IMR-90 (cell line): ENCODE measurements around the gene RIPOR3. TPM values are rescaled to one million over a fixed set of nuclear protein-coding genes. Genes with fewer than 3 reads are reported as not detected.
A peak's percentile ranks its signal among the peaks of the same experiment; 100 is the strongest.

ENCODE experiments used
- ATAC-seq: fragments of 200-7000 bp; cut with Tn5 transposase; 2 replicates; pipeline ENCODE4 v1.9.1; 2020; ENCODE audit warnings: low read depth, mild to moderate bottlenecking, moderate library complexity
- BruUV-seq: library from RNA; stranded (reverse); fragments of 400-500 nt; replicated peaks from 2 replicates; lab custom pipeline; 2021; lab: Mats Ljungman, UMichigan
- CTCF ChIA-PET: fragments of 300-600 bp; formaldehyde crosslinking; extraction: SDS; loops from one replicate; lab custom pipeline; 2021; ENCODE audit warnings: antibody characterized with exemption; lab: Yijun Ruan, JAX
- POLR2A ChIA-PET: fragments of 300-600 bp; sonication (Branson Sonifier 250); formaldehyde crosslinking; loops from one replicate; lab custom pipeline; 2022; ENCODE audit warnings: antibody characterized with exemption; ENCODE audit not compliant: unreplicated experiment; lab: Charles Lee
- DNase-seq: peaks from one replicate; pipeline ENCODE4 v3.0.0; 2013
- H2AFZ ChIP-seq: replicated peaks from 2 replicates; pipeline ENCODE3; 2013; ENCODE audit warnings: low read length, mild to moderate bottlenecking; ENCODE audit not compliant: poor library complexity
- H2AK5ac ChIP-seq: 2 replicates; pipeline ENCODE4 v1.6.1; 2013; ENCODE audit warnings: low read depth, low read length, inconsistent platforms
- H2AK9ac ChIP-seq: replicated peaks from 2 replicates; pipeline ENCODE3; 2013; ENCODE audit warnings: mild to moderate bottlenecking, low read depth, low read length, moderate library complexity; ENCODE audit not compliant: poor library complexity
- H2BK120ac ChIP-seq: 2 replicates; pipeline ENCODE4 v1.6.1; 2013; ENCODE audit warnings: low read depth, low read length, inconsistent platforms
- H2BK15ac ChIP-seq: 3 replicates; pipeline ENCODE4 v1.6.1; 2013; ENCODE audit warnings: low read depth, low read length, inconsistent platforms
- H2BK20ac ChIP-seq: 2 replicates; pipeline ENCODE4 v1.6.1; 2013; ENCODE audit warnings: low read depth, mild to moderate bottlenecking, inconsistent platforms, low read length, moderate library complexity
- H2BK5ac ChIP-seq: 2 replicates; pipeline ENCODE4 v1.6.1; 2013; ENCODE audit warnings: mild to moderate bottlenecking, low read depth, low read length, inconsistent platforms; ENCODE audit not compliant: poor library complexity, severe bottlenecking
- H3K14ac ChIP-seq: replicated peaks from 2 replicates; pipeline ENCODE4 v1.6.1; 2013; ENCODE audit warnings: low read depth, low read length, inconsistent platforms
- H3K18ac ChIP-seq: 2 replicates; pipeline ENCODE4 v1.6.1; 2013; ENCODE audit warnings: low read depth, low read length, control low read depth
- H3K23ac ChIP-seq: 2 replicates; pipeline ENCODE4 v1.6.1; 2013; ENCODE audit warnings: low read depth, low read length, inconsistent platforms
- H3K27ac ChIP-seq: 2 replicates; pipeline ENCODE4 v1.5.1; 2013; ENCODE audit warnings: mild to moderate bottlenecking, control low read depth, low read length; ENCODE audit not compliant: insufficient read depth
- H3K27me3 ChIP-seq: 2 replicates; pipeline ENCODE4 v1.6.1; 2013; ENCODE audit warnings: low read length; ENCODE audit not compliant: control insufficient read depth, insufficient read depth
- H3K36me3 ChIP-seq: 2 replicates; pipeline ENCODE4 v1.6.1; 2013; ENCODE audit warnings: low read length, mixed read lengths; ENCODE audit not compliant: control insufficient read depth, insufficient read depth
- H3K4ac ChIP-seq: 2 replicates; pipeline ENCODE4 v1.6.1; 2013; ENCODE audit warnings: low read depth, low read length, inconsistent platforms
- H3K4me1 ChIP-seq: 2 replicates; pipeline ENCODE4 v1.6.1; 2013; ENCODE audit warnings: low read length, mixed read lengths; ENCODE audit not compliant: control insufficient read depth, insufficient read depth
- H3K4me2 ChIP-seq: 2 replicates; pipeline ENCODE4 v1.6.1; 2013; ENCODE audit warnings: low read depth, mild to moderate bottlenecking, control low read depth, low read length, moderate library complexity
- H3K4me3 ChIP-seq: 2 replicates; pipeline ENCODE4 v1.5.1; 2013; ENCODE audit warnings: low read depth, mild to moderate bottlenecking, control low read depth, low read length, moderate library complexity; ENCODE audit not compliant: insufficient read depth
- H3K56ac ChIP-seq: 2 replicates; pipeline ENCODE4 v1.6.1; 2013; ENCODE audit warnings: low read length, inconsistent platforms; ENCODE audit not compliant: insufficient read depth; ENCODE audit errors: extremely low read depth
- H3K79me1 ChIP-seq, 2 experiments: 2 replicates each; pipeline ENCODE4 v1.6.1; 2013; ENCODE audit warnings: low read length in 2 of 2, inconsistent platforms in 1 of 2, low read depth in 1 of 2
- H3K9ac ChIP-seq: 2 replicates; pipeline ENCODE4 v1.6.1; 2013; ENCODE audit warnings: low read depth, low read length, control low read depth
- H3K9me1 ChIP-seq: 2 replicates; pipeline ENCODE4 v1.6.1; 2013; ENCODE audit warnings: low read length, inconsistent platforms; ENCODE audit not compliant: insufficient read depth
- H3K9me3 ChIP-seq: 2 replicates; pipeline ENCODE4 v1.6.1; 2013; ENCODE audit warnings: low read length; ENCODE audit not compliant: control insufficient read depth, insufficient read depth
- H4K20me1 ChIP-seq: 2 replicates; pipeline ENCODE4 v1.6.1; 2013; ENCODE audit warnings: low read length, inconsistent platforms; ENCODE audit not compliant: insufficient read depth
- H4K5ac ChIP-seq: 2 replicates; pipeline ENCODE4 v1.6.1; 2013; ENCODE audit warnings: mild to moderate bottlenecking, low read depth, low read length, control low read depth
- H4K8ac ChIP-seq, 2 experiments: 2 replicates each; pipeline ENCODE4 v1.6.1; 2013; ENCODE audit warnings: low read depth in 2 of 2, low read length in 2 of 2, control low read depth in 1 of 2, inconsistent platforms in 1 of 2
- H4K91ac ChIP-seq: 2 replicates; pipeline ENCODE4 v1.6.1; 2013; ENCODE audit warnings: low read depth, low read length, inconsistent platforms; ENCODE audit not compliant: insufficient read depth
- BHLHE40 ChIP-seq: fragments of 150-350 bp; IDR thresholded peaks from 2 replicates; pipeline ENCODE4 v1.6.1; 2016; ENCODE audit warnings: mild to moderate bottlenecking, low read depth, low read length
- CEBPB ChIP-seq: IDR thresholded peaks from 2 replicates; pipeline ENCODE4 v1.6.1; 2012; ENCODE audit warnings: low read depth, low read length, improper control_type of control experiment
- CTCF ChIP-seq: conservative IDR thresholded peaks from 2 replicates; pipeline ENCODE4 v1.5.1; 2012; ENCODE audit warnings: mild to moderate bottlenecking, low read depth, low read length, improper control_type of control experiment
- FOS ChIP-seq: fragments of 150-350 bp; IDR thresholded peaks from 2 replicates; pipeline ENCODE4 v1.6.1; 2016; ENCODE audit warnings: low read depth, low read length
- MXI1 ChIP-seq: IDR thresholded peaks from 2 replicates; pipeline ENCODE4 v1.6.1; 2012; ENCODE audit warnings: low read depth, mild to moderate bottlenecking, low read length, moderate library complexity, borderline replicate concordance
- RFX5 ChIP-seq: IDR thresholded peaks from 2 replicates; pipeline ENCODE4 v1.8.0; 2012; ENCODE audit warnings: low read depth, mild to moderate bottlenecking, low read length, moderate library complexity
- WGBS, 2 experiments: methylation state at CpG; one replicate each; pipeline versions ENCODE4 v1.1.5 to v1.1.7; 2013; ENCODE audit warnings: missing lambda C conversion rate in 2 of 2; ENCODE audit not compliant: insufficient read length in 1 of 2; ENCODE audit errors: extremely low coverage in 2 of 2; 5-methylcytosine and 5-hydroxymethylcytosine counted together
- dilution Hi-C: fragments of 300-500 bp; cut with HindIII; formaldehyde crosslinking; loops from one replicate; pipeline ENCODE4 v1.14.3; 2018; ENCODE audit warnings: low sequenced_read_pairs; ENCODE audit not compliant: unreplicated experiment
- in situ Hi-C: fragments of 300-500 bp; cut with MboI; formaldehyde crosslinking; loops from 3 replicates; pipeline ENCODE4 v1.14.3; 2019; ENCODE audit warnings: low sequenced_read_pairs, inconsistent platforms, mixed read lengths
- intact Hi-C: fragments of 100-400 bp; cut with micrococcal nuclease; formaldehyde crosslinking; loops from 2 replicates; pipeline ENCODE4 v1.10.0; 2022
- polyA plus RNA-seq, 3 experiments: library from polyadenylated mRNA; depleted of rRNA; stranded (reverse); fragments of >200 nt; gene quantifications; 2 replicates each; pipeline ENCODE4 v1.2.3, GENCODE V29; 2012; ENCODE audit warnings: low replicate concordance in 1 of 3
- total RNA-seq: library from RNA; depleted of rRNA; stranded (reverse); fragments of >200 nt; gene quantifications from 2 replicates; pipeline ENCODE4 v1.2.3, GENCODE V29; 2012

Gene RIPOR3
- total and polyA plus RNA-seq, 2 of the 4 experiments (the other 2 are of a cell fraction), result 0.54 to 1.7 TPM

GRCh38 chr20:50547964-50548363, 143.4 kb downstream of the RIPOR3 start:
- TF ChIP-seq CEBPB, result no peak
- no peak for TF ChIP-seq MXI1
- no peak for TF ChIP-seq FOS
- TF ChIP-seq CTCF, result no peak
- no peak for TF ChIP-seq RFX5
- TF ChIP-seq BHLHE40, result no peak
- ChIA-PET CTCF (interaction anchor here (0.7 kb wide), 1 partner anchor 14 kb away, joined by 3 read pairs; no protein-coding TSS in a partner anchor), POLR2A (no interaction called here)
- dilution Hi-C loops (no loop called here), intact Hi-C loops (no loop called here), in situ Hi-C loops (no loop called here)
- H4K91ac ChIP-seq, result no peak overlapping the region
- no peak overlapping the region for H2BK5ac ChIP-seq
- no peak overlapping the region for H3K56ac ChIP-seq
- H3K23ac ChIP-seq, result no peak overlapping the region
- H3K4me3 ChIP-seq, result no peak overlapping the region
- H4K8ac ChIP-seq, result peak overlapping the region in 1 of 2 experiments; percentile 41; a peak in 1 of 4 replicates
- no CpG with 5 or more reads among the region's 6 CpGs for WGBS, 2 experiments
- H3K9ac ChIP-seq, result no peak overlapping the region
- no peak overlapping the region for H2BK20ac ChIP-seq
- no peak overlapping the region for H3K4ac ChIP-seq
- H2AFZ ChIP-seq, result no peak overlapping the region
- ATAC-seq (no peak), DNase-seq (no peak)
- peaks cover 11% of the 10 kb centered on the region for H3K36me3 ChIP-seq
- H3K9me3 ChIP-seq, result no peaks in the 10 kb centered on the region
- no peaks in the 10 kb centered on the region for H3K27me3 ChIP-seq
- no peak overlapping the region for H4K5ac ChIP-seq
- 0 out of 2 replicates have a peak overlapping the region, but pooled peaks have one; percentile 74 for H2AK5ac ChIP-seq
- H3K18ac ChIP-seq, result no peak overlapping the region
- H2BK120ac ChIP-seq, result no peak overlapping the region
- H3K27ac ChIP-seq, result no peak overlapping the region
- H3K4me1 ChIP-seq, result peaks cover 15% of the 10 kb centered on the region
- no peak overlapping the region for H2BK15ac ChIP-seq
- no peak overlapping the region for H3K4me2 ChIP-seq
- H3K14ac ChIP-seq, result no peak overlapping the region
- H3K9me1 ChIP-seq, result peaks cover 35% of the 10 kb centered on the region
- no peak overlapping the region for H2AK9ac ChIP-seq
- peaks cover 54 to 86% of the 10 kb centered on the region in 2 experiments for H3K79me1 ChIP-seq
- no TSS peak for BruUV-seq
- H4K20me1 ChIP-seq, result peaks cover 23% of the 10 kb centered on the region; the same call in 1 of the 2 replicates
